SHP77 (cell line): ENCODE results near the gene MSH4.
"Not testable (repeated sequence)": the region's sequence is repeated elsewhere in the genome, so short reads cannot be mapped to it uniquely, and the experiment has no call there.

Experiments
- DNase-seq, 2 experiments: peaks; one replicate each; lab custom pipeline; 2025; lab: John Stamatoyannopoulos, UW

The MSH4 gene

DNA sequence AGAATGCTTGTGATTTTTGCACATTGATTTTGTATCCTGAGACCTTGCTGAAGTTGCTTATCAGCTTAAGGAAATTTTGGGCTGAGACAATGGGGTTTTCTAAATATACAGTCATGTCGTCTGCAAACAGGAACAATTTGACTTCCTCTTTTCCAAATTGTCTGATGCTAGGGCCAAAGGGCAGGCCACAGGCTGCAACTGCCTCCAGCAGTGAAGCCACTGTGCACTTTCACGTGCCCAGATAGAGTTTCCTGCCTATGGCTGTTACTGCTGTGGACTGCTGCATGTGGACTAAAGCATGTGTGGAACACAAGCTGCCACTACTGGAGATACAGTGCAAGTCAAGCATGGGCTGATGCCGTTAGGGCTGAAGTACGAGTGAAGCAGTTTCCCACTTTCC, 146.4 kb downstream of the MSH4 start:
- DNase-seq, result not testable (repeated sequence)

DNA sequence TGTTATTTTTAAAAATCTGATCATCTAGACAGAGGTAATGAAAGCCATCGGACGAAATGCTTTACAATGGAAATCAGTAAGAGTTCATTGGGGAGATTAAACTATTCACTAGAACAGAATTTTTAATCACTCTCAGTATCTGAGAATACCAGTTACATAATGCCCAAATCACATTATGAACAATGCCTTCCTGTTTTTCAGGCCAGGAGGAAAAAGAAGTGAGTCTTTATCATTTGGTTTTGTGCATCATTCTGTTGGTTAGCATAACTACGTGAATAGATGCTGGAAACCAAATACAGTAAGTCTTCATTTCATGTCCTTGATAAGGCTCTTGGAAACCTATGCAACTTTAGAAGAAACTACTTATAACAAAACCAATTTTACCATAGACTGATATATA, 153.5 kb downstream of the MSH4 start:
- no peak for DNase-seq

DNA sequence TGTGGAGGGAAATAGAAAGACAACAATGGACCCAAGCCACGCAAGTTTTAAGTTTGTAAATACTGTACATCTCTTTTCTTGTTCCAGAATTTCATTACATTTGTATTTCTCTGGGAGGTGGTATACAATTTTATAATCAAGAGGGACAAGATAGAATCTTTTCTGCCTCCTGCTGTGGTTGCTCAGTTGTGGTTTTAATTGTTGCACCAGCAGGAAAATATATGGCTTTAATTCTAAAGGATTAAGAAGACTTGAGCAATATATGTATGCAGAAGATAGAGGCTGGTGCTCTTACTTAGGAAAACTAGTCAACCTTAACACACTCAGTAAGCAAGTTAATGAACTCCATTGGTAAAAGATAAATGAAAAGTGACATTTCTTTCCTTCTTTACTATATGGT, 155.3 kb downstream of the MSH4 start:
- DNase-seq, result no peak

DNA sequence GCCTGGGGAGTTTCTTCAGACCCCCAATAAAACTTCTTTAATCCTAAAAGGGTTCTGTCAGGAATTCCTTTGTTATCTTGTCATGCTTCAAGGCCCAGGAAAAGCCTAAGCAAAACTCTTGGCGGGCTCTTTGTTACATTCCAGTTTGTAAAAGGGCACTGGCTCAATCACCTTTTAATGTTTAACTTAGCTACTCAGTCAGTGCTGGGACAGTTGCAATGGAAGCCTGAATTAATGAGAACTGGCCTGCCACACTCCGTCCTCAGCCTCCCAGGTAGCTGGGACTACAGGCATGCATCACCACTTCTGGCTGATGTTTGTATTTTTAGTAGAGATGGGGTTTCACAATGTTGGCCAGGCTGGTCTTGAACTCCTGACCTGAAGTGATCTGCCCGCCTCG, 156.8 kb downstream of the MSH4 start:
- no peak for DNase-seq

DNA sequence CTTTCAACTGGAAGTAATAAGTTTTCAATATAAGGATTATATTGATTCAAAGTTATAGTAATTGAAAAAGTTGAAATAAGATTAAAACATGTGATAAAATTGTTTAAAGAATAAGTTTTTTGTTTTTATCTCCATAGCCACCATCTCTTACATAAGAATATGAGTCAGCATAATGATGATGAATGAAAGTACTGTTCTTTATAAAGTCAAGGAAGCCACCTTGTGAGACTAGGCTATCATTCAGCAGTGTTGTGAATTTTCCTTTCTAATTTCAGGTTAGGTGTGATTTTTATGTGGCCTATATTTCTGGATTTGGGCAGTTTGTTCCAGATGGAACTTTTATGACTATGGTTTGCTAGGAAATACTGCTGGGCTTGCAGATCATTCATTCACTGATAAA, 157.9 kb downstream of the MSH4 start:
- DNase-seq, result no peak
